Measurements from ENCODE around the gene TMEM40.

The TMEM40 gene

DNA sequence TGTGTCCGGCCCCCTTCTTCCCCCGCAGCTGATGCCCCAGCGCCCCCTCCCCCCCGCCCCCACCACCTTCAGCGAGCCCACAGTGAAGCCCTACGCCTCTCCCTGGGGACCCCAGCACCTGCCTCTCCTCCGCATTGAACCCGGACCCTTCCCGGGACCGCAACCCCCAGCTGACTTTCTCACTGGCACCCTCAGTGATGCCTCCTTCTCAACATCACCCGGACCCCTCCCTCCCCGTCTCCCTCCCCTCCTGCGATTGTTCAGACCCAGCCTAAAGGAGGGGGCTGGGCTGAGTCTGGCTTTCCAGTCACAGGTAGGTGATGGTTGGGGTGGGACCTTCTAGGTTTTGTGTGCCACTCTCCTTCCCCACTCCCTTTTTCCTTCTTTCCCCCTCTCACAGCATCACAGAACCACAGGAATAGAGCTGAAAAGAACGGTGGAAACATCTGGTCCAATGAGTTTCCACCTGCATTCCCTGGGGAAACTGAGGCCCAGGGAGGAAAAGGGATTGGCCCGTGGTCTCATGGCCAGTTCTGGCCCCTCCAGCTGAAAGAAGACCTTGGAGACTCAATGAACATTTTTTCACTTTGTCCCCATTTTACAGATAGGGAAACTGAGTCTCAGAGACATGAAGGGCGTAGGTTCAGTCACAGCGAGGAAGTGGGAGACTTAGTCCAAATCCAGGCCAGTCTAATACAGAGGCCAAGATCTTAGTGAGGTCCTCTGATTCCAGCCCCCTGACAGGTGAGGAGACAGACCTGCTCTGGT, 38.2 kb upstream of the TMEM40 start:
- no peak overlapping the region for H2AFZ ChIP-seq (ENCODE audit: low read depth, low read length)
- peaks cover 0 to 10% of the 10 kb centered on the region in 2 experiments for H3K27me3 ChIP-seq (ENCODE audit: control insufficient read depth in 1 of 2, insufficient read depth in 1 of 2, low read length in 2 of 2)
- WGBS = 34% methylated on average over 12 of the region's 17 CpGs

GRCh38 chr3:12796171-12797123, 37.4 kb upstream of the TMEM40 start, which contains the start of gene CAND2:
Gene CAND2, plus strand, starts transcription at chr3:12796680. Its CDS starts 41 bp downstream, at chr3:12796721.
- Histone ChIP-seq H3K79me1 (replicated peaks; ENCODE audit: low read length, poor library complexity, severe bottlenecking) (peaks cover 3% of the 10 kb centered on the region), H2BK15ac (ENCODE audit: low read depth, poor library complexity, severe bottlenecking) (peak within 1 kb of the TSS; percentile 76), H3K27ac (ENCODE audit: low read length, poor library complexity, severe bottlenecking) (no peak within 1 kb of the TSS), H2AK5ac (ENCODE audit: low read length, severe bottlenecking) (peak within 1 kb of the TSS; percentile 44), H3K4me2 (ENCODE audit: low read length, poor library complexity, severe bottlenecking) (peak within 1 kb of the TSS; percentile 89), H2BK12ac (ENCODE audit: low read length in 2 of 2) (peak within 1 kb of the TSS in 1 of 2 experiments; percentile 63), H3K9me3 (ENCODE audit: control insufficient read depth, low read length) (no peaks in the 10 kb centered on the region), H2BK120ac (ENCODE audit: low read depth, low read length) (no peak within 1 kb of the TSS), H3K27me3 (ENCODE audit: control insufficient read depth in 1 of 2, insufficient read depth in 1 of 2, low read length in 2 of 2) (peaks cover 0 to 10% of the 10 kb centered on the region in 2 experiments), H3K4me3 (ENCODE audit: insufficient read depth in 1 of 2, low read depth in 1 of 2, low read length in 2 of 2) (peak within 1 kb of the TSS; percentile 72), H2AFZ (ENCODE audit: low read depth, low read length) (peak within 1 kb of the TSS; percentile 79), H3K14ac (ENCODE audit: low read length in 2 of 2) (peak within 1 kb of the TSS in 1 of 2 experiments; percentile 93), H3K4ac (ENCODE audit: low read depth in 1 of 2, low read length in 2 of 2) (peak within 1 kb of the TSS; percentile 48 to 92), H3K36me3 (ENCODE audit: control insufficient read depth in 1 of 2, insufficient read depth in 2 of 2, low read depth in 1 of 2, low read length in 2 of 2) (peaks cover 0 to 3% of the 10 kb centered on the region in 2 experiments), H4K91ac (ENCODE audit: low read length) (no peak within 1 kb of the TSS), H3K23ac (ENCODE audit: low read length in 2 of 2) (peak within 1 kb of the TSS in 1 of 2 experiments; percentile 72), H3K4me1 (ENCODE audit: control insufficient read depth, insufficient read depth, low read depth, low read length) (peaks cover 6% of the 10 kb centered on the region), H3K9ac (ENCODE audit: low read length) (peak within 1 kb of the TSS; percentile 75), H3K18ac (ENCODE audit: low read depth in 1 of 2, low read length in 2 of 2) (peak within 1 kb of the TSS; percentile 72 to 95), H2BK5ac (ENCODE audit: low read depth, low read length, poor library complexity, severe bottlenecking) (no peak within 1 kb of the TSS), H4K8ac (ENCODE audit: low read length) (peak within 1 kb of the TSS; percentile 86)
- WGBS = 11% methylated on average over 60 of the region's 61 CpGs
- DNase-seq = peak; percentile 61

More for the DNA sequence above, 38.2 kb upstream of the TMEM40 start:
- Histone ChIP-seq H3K9ac (ENCODE audit: low read length) (no peak overlapping the region), H3K14ac (ENCODE audit: low read length in 2 of 2) (no peak overlapping the region), H2AK5ac (ENCODE audit: low read length, severe bottlenecking) (no peak overlapping the region), H3K4me3 (ENCODE audit: insufficient read depth in 1 of 2, low read depth in 1 of 2, low read length in 2 of 2) (no peak overlapping the region), H2BK5ac (ENCODE audit: low read depth, low read length, poor library complexity, severe bottlenecking) (no peak overlapping the region), H3K4me1 (ENCODE audit: control insufficient read depth, insufficient read depth, low read depth, low read length) (peaks cover 6% of the 10 kb centered on the region), H2BK15ac (ENCODE audit: low read depth, poor library complexity, severe bottlenecking) (no peak overlapping the region), H3K4me2 (ENCODE audit: low read length, poor library complexity, severe bottlenecking) (peak overlapping the region; percentile 89), H3K18ac (ENCODE audit: low read depth in 1 of 2, low read length in 2 of 2) (peak overlapping the region in 1 of 2 experiments; percentile 30), H3K23ac (ENCODE audit: low read length in 2 of 2) (no peak overlapping the region), H3K27ac (ENCODE audit: low read length, poor library complexity, severe bottlenecking) (no peak overlapping the region), H3K79me1 (replicated peaks; ENCODE audit: low read length, poor library complexity, severe bottlenecking) (peaks cover 7% of the 10 kb centered on the region), H4K8ac (ENCODE audit: low read length) (peak overlapping the region; percentile 74), H3K9me3 (ENCODE audit: control insufficient read depth, low read length) (no peaks in the 10 kb centered on the region), H2BK12ac (ENCODE audit: low read length in 2 of 2) (peak overlapping the region in 1 of 2 experiments; percentile 29), H2BK120ac (ENCODE audit: low read depth, low read length) (no peak overlapping the region), H3K4ac (ENCODE audit: low read depth in 1 of 2, low read length in 2 of 2) (no peak overlapping the region), H4K91ac (ENCODE audit: low read length) (no peak overlapping the region), H3K36me3 (ENCODE audit: control insufficient read depth in 1 of 2, insufficient read depth in 2 of 2, low read depth in 1 of 2, low read length in 2 of 2) (peaks cover 0 to 3% of the 10 kb centered on the region in 2 experiments)
- DNase-seq = no peak

DNA sequence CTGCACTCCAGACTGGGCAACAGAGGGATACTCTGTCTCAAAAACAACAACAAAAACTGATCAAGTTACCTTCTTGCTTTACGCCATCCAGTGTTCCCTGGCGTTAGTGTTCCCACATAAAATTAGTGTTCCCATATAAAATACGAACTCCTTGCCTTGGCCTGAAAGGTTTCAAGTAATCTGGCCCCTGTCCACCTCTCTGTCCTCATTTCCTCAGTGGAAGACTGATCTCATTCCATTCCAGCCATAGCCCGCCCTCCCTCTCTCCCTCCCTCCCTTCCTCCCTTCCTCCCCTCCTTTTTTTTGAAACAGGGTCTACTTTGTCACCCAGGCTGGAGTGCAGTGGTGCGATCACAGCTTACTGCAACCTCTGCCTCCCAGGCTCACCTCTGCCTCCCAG, 34.6 kb upstream of the TMEM40 start:
- H2BK12ac ChIP-seq (ENCODE audit: low read length in 2 of 2) = no peak overlapping the region
- no peaks in the 10 kb centered on the region for H3K36me3 ChIP-seq (ENCODE audit: control insufficient read depth in 1 of 2, insufficient read depth in 2 of 2, low read depth in 1 of 2, low read length in 2 of 2)
- no peak overlapping the region for H4K8ac ChIP-seq (ENCODE audit: low read length)
- no peak overlapping the region for H3K9ac ChIP-seq (ENCODE audit: low read length)
- H2BK5ac ChIP-seq (ENCODE audit: low read depth, low read length, poor library complexity, severe bottlenecking) = no peak overlapping the region
- H3K27me3 ChIP-seq (ENCODE audit: control insufficient read depth in 1 of 2, insufficient read depth in 1 of 2, low read length in 2 of 2) = peaks cover 0 to 13% of the 10 kb centered on the region in 2 experiments
- no peak overlapping the region for H3K27ac ChIP-seq (ENCODE audit: low read length, poor library complexity, severe bottlenecking)
- no peak overlapping the region for H4K91ac ChIP-seq (ENCODE audit: low read length)
- H3K14ac ChIP-seq (ENCODE audit: low read length in 2 of 2) = no peak overlapping the region
- no peak overlapping the region for H3K18ac ChIP-seq (ENCODE audit: low read depth in 1 of 2, low read length in 2 of 2)
- no peak overlapping the region for H3K4ac ChIP-seq (ENCODE audit: low read depth in 1 of 2, low read length in 2 of 2)
- no peak overlapping the region for H3K23ac ChIP-seq (ENCODE audit: low read length in 2 of 2)
- H2AK5ac ChIP-seq (ENCODE audit: low read length, severe bottlenecking) = no peak overlapping the region
- no peaks in the 10 kb centered on the region for H3K9me3 ChIP-seq (ENCODE audit: control insufficient read depth, low read length)
- no peak overlapping the region for H2BK15ac ChIP-seq (ENCODE audit: low read depth, poor library complexity, severe bottlenecking)
- DNase-seq = no peak
- no peak overlapping the region for H3K4me2 ChIP-seq (ENCODE audit: low read length, poor library complexity, severe bottlenecking)
- H3K4me1 ChIP-seq (ENCODE audit: control insufficient read depth, insufficient read depth, low read depth, low read length) = peaks cover 6% of the 10 kb centered on the region
- 82% methylated on average over 5 of the region's 5 CpGs for WGBS
- peaks cover 3% of the 10 kb centered on the region for H3K79me1 ChIP-seq (replicated peaks; ENCODE audit: low read length, poor library complexity, severe bottlenecking)
- no peak overlapping the region for H3K4me3 ChIP-seq (ENCODE audit: insufficient read depth in 1 of 2, low read depth in 1 of 2, low read length in 2 of 2)
- no peak overlapping the region for H2AFZ ChIP-seq (ENCODE audit: low read depth, low read length)
- H2BK120ac ChIP-seq (ENCODE audit: low read depth, low read length) = no peak overlapping the region

- DNase-seq = no peak
- H3K4me3 ChIP-seq (ENCODE audit: insufficient read depth in 1 of 2, low read depth in 1 of 2, low read length in 2 of 2) = no peak overlapping the region
Observed at GRCh38 chr3:12791430-12791829, 32.4 kb upstream of the TMEM40 start.

More at GRCh38 chr3:12791430-12791829, 32.4 kb upstream of the TMEM40 start:
- Histone ChIP-seq H4K8ac (ENCODE audit: low read length) (no peak overlapping the region), H3K9me3 (ENCODE audit: control insufficient read depth, low read length) (no peaks in the 10 kb centered on the region), H2BK12ac (ENCODE audit: low read length in 2 of 2) (no peak overlapping the region), H2BK120ac (ENCODE audit: low read depth, low read length) (no peak overlapping the region), H2BK15ac (ENCODE audit: low read depth, poor library complexity, severe bottlenecking) (no peak overlapping the region), H3K4ac (ENCODE audit: low read depth in 1 of 2, low read length in 2 of 2) (no peak overlapping the region), H3K4me2 (ENCODE audit: low read length, poor library complexity, severe bottlenecking) (no peak overlapping the region), H3K27ac (ENCODE audit: low read length, poor library complexity, severe bottlenecking) (no peak overlapping the region), H3K79me1 (replicated peaks; ENCODE audit: low read length, poor library complexity, severe bottlenecking) (peaks cover 3% of the 10 kb centered on the region), H3K4me1 (ENCODE audit: control insufficient read depth, insufficient read depth, low read depth, low read length) (peaks cover 8% of the 10 kb centered on the region), H3K9ac (ENCODE audit: low read length) (no peak overlapping the region), H4K91ac (ENCODE audit: low read length) (no peak overlapping the region), H3K18ac (ENCODE audit: low read depth in 1 of 2, low read length in 2 of 2) (no peak overlapping the region), H3K36me3 (ENCODE audit: control insufficient read depth in 1 of 2, insufficient read depth in 2 of 2, low read depth in 1 of 2, low read length in 2 of 2) (no peaks in the 10 kb centered on the region), H2AFZ (ENCODE audit: low read depth, low read length) (no peak overlapping the region), H3K14ac (ENCODE audit: low read length in 2 of 2) (no peak overlapping the region), H3K23ac (ENCODE audit: low read length in 2 of 2) (no peak overlapping the region), H2AK5ac (ENCODE audit: low read length, severe bottlenecking) (no peak overlapping the region), H3K27me3 (ENCODE audit: control insufficient read depth in 1 of 2, insufficient read depth in 1 of 2, low read length in 2 of 2) (peaks cover 0 to 20% of the 10 kb centered on the region in 2 experiments), H2BK5ac (ENCODE audit: low read depth, low read length, poor library complexity, severe bottlenecking) (no peak overlapping the region)
- 71% methylated on average over 1 of the region's 1 CpG for WGBS
